ENCODE data around the gene ATRNL1. TPM values are rescaled to one million over a fixed set of nuclear protein-coding genes. Genes with fewer than 3 reads are reported as not detected.

Gene ATRNL1
- total RNA-seq, 1 experiment from 2014 or later = 28.7 TPM

- ATAC-seq (no peak), DNase-seq (ENCODE audit: low spot score) (no peak)
- no peaks in the 10 kb centered on the region for H3K4me1 Mint-ChIP-seq
- CTCF ChIA-PET = no interaction called here
- H3K27ac Mint-ChIP-seq = no peak overlapping the region
- POLR2A ChIA-PET = no interaction called here
- H3K4me3 Mint-ChIP-seq = no peak overlapping the region
- no peaks in the 10 kb centered on the region for H3K27me3 Mint-ChIP-seq (ENCODE audit: low read depth)
- no peaks in the 10 kb centered on the region for H3K36me3 Mint-ChIP-seq
- TF ChIP-seq TEAD1 (CRISPR knock-in tag; IDR thresholded peaks at IDR 0.05) (no peak), ZNF281 (CRISPR knock-in tag; IDR thresholded peaks at IDR 0.05) (no peak), CBFB (CRISPR knock-in tag; IDR thresholded peaks at IDR 0.05; ENCODE audit: low read depth) (no peak), ZNF263 (CRISPR knock-in tag; IDR thresholded peaks at IDR 0.05; ENCODE audit: low read depth) (no peak), PRDM15 (CRISPR knock-in tag; IDR thresholded peaks at IDR 0.05) (no peak), IRF2 (CRISPR knock-in tag; IDR thresholded peaks at IDR 0.05; ENCODE audit: borderline replicate concordance, low read depth) (no peak)
- no peaks in the 10 kb centered on the region for H3K9me3 Mint-ChIP-seq
Observed at GRCh38 chr10:115871855-115872254, 778.7 kb downstream of the ATRNL1 start.

- CTCF ChIA-PET = no interaction called here
- H3K4me1 Mint-ChIP-seq = no peaks in the 10 kb centered on the region
Observed at GRCh38 chr10:115875172-115875571, 782.0 kb downstream of the ATRNL1 start.

More at GRCh38 chr10:115875172-115875571, 782.0 kb downstream of the ATRNL1 start:
- no peak for TF ChIP-seq USF2 (CRISPR knock-in tag; IDR thresholded peaks at IDR 0.05)
- no peak for TF ChIP-seq ZNF532 (CRISPR knock-in tag; IDR thresholded peaks at IDR 0.05; ENCODE audit: borderline replicate concordance)
- TF ChIP-seq MXD4 (CRISPR knock-in tag; IDR thresholded peaks at IDR 0.05; ENCODE audit: borderline replicate concordance) = no peak
- no peak for TF ChIP-seq GTF2I (CRISPR knock-in tag; conservative IDR thresholded peaks at IDR 0.05)
- TF ChIP-seq ELF4 (CRISPR knock-in tag; IDR thresholded peaks at IDR 0.05; ENCODE audit: low read depth) = no peak
- TF ChIP-seq TCF7 (CRISPR knock-in tag; IDR thresholded peaks at IDR 0.05; ENCODE audit: low read depth) = no peak
- no peak for TF ChIP-seq FOXJ3 (CRISPR knock-in tag; IDR thresholded peaks at IDR 0.05; ENCODE audit: borderline replicate concordance)
- TF ChIP-seq ZNF138 (CRISPR knock-in tag; conservative IDR thresholded peaks at IDR 0.05) = no peak
- no peak for TF ChIP-seq SP1 (CRISPR knock-in tag; conservative IDR thresholded peaks at IDR 0.05)
- DNase-seq (ENCODE audit: low spot score) = no peak
- no peaks in the 10 kb centered on the region for H3K9me3 Mint-ChIP-seq
- ATAC-seq = no peak
- POLR2A ChIA-PET = no interaction called here
- H3K27me3 Mint-ChIP-seq (ENCODE audit: low read depth) = peaks cover 13% of the 10 kb centered on the region
- H3K27ac Mint-ChIP-seq = no peak overlapping the region
- H3K4me3 Mint-ChIP-seq = no peak overlapping the region
- no peaks in the 10 kb centered on the region for H3K36me3 Mint-ChIP-seq
